ENCODE data around the gene TCEAL3.
"Not testable (repeated sequence)": the region's sequence is repeated elsewhere in the genome, so short reads cannot be mapped to it uniquely, and the experiment has no call there.

The TCEAL3 gene

DNA sequence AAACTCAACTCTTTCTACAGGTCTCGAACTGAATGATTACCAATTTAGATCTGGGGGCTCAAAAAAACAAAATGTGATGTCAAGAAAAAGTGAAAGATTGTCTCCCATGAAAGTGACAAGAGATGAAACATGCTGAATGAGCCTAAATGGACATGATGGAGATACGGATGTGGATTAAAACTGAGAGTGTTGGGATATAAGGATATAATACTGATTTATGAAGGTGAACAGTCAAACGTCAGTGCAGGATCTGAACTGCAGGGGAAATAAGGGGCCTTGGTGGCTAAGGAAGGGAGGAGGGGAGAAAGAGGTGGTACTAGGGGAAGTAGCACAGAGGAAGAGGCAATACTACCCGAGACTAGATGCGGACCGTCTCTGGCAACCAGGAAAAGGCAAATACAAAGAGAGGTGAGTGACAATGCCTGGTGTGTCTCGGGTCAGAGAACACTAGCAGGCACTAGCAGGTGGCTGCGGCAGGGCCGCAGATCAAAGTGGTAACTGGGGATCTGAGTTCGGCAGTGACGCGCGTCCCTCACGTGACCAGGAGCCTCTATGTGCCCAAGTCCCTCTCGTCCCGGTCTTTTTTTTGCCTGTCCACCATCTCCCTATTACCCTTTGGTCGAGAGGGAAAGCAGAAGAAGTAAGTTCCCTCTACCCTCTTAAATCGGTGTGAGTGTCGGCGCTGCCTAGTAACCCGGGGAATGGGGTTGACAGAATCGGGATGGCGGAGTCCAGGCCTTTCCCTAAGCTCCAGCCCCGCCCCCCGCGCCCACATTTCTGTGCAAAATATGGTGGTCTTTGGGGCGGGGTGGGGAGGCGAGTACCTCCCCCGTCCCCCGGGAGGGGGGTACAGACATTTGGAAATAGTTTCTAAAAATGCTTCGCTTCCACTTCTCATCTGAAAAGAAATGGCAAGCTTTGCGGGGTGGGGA, 20.9 kb downstream of the TCEAL3 start, which contains the start of gene TCEAL1:
TCEAL1 (plus strand) TSS at position 590 of the 932 bp plus-strand sequence. CDS start 942 bp downstream, outside the sequence.
- peak; percentile 37 for DNase-seq

GRCh38 chrX:103629318-103630170, 21.8 kb downstream of the TCEAL3 start:
- DNase-seq: no peak

- DNase-seq: no peak
Observed at GRCh38 chrX:103630171-103630511, 22.4 kb downstream of the TCEAL3 start.

DNA sequence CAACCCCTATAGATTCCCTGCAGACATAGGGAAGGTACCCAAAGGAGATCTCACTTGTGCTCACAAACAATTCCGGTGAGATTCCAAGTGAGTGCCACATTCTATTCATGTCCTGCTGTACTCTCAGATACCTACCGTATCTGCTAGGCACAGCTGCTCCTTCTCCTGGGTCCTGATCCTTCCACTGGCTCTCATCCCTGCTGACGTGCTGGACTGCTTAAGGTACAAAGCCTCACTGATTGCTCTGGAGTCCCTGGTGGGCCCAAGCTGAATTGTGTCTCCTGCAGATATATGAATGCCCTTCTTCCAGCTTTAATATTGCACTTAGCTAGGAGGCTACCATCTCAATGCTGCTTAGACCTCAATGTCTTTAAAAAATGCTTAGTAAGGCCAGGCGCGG, 23.4 kb downstream of the TCEAL3 start:
- no peak for DNase-seq

GRCh38 chrX:103635436-103635835, 27.7 kb downstream of the TCEAL3 start:
- no peak for DNase-seq

DNA sequence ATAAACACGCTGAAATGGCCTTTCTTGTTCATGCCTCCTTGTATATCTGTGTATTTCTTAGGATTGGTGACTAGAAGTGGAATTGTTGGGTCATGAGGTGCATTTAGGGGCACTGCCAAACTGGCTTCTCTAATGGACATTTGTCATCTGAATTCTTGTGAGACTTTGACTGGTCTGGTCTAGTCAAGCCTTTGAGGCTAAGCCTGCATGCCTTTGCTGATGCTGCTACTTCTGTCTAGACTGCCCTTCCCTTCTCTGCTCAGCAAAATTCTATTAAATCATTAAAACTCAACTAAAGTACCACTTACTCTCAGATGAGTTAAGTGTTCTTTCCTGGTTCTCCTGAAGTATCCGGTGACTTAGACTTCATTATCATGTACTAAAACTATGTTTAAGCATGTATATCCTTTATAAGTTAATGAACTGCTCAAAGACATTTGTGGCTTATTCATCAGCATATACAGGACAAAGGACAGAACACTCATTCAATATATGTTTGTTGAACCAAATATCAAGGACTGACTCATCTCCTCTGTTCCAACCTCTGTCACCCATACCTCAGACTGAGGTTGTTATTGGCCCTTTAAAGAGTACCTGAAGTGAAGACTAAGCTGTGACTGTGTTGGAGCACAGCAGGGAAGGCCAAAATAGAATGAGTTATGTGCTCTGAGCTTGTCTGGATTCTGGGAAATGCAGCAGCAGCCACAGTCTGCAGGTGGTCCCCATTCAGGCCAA, 30.0 kb downstream of the TCEAL3 start:
- DNase-seq: no peak

DNA sequence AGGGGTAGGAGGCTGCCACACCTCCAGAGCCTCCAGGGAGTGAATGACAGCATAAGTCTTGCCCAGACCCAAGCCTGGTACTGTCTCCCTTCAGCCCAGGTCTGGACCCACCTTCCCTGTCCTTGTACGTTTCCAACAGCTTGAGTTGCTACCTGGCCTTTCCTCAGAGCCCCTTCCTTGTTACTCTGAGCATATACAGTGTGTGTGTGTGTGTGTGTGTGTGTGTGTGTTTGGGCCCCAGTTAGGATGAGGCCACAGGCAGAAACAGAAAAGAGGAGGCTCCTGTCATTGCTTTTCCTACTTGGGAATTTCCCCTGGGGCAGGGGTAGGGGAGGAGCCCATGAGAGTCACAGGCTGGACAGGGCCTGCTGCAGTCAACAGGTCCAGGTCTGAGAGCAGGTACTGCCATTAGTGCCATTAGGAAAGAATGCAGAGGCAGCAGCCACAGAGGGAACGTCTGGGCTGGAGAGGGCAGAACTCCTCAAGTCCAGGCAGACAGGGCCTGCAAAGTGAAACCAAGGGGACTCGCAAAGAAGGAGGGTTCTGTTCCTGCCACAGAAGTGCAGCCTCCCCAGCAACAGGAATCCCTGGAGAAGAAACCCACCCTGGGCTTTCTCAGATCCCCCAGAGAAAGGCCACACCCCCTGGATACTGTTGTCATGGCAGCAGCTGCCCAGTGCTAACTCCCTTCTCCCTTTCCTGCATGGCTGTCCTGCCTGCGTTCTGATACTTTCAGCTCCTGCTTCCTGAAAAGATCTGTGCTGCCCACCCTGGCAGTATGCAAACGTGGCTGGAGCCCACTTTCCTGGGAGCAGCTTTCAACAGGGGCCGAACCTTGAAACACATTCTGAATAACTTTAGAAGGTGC, 30.9 kb downstream of the TCEAL3 start:
- not testable (repeated sequence) for DNase-seq

DNA sequence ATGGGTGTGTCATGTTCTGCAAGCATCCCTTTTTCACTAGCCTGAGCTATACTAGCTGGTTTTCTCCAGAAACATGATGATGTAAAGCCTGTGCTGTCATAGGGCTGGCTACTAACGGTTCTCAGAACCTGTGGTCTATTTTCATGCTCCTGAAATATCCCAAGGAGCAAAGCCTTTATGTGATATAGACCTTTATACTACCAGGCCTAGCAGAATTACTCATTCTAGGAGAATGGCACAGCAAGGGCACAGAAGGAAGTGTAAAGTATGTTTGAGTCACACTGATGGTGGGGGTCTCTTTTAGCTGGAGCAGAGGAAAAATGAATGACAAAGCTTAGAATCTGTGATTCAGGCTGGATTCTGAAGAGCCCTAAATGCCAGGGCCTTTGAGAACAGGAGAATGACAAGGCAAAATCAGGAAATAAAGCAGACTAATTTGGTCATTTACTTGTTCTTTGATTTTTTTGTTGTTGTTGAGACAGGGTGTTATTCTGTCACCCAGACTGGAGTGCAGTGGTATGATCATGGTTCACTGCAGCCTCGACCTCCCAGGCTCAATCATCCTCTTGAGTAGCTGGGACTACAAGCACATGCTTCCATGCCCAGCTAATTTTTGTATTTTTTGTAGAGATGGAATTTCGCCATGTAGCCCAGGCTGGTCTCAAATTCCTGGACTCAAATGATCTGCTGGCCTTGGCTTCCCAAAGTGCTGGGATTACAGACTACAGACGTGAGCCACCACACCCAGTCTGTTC, 32.8 kb downstream of the TCEAL3 start:
- no peak for DNase-seq

DNA sequence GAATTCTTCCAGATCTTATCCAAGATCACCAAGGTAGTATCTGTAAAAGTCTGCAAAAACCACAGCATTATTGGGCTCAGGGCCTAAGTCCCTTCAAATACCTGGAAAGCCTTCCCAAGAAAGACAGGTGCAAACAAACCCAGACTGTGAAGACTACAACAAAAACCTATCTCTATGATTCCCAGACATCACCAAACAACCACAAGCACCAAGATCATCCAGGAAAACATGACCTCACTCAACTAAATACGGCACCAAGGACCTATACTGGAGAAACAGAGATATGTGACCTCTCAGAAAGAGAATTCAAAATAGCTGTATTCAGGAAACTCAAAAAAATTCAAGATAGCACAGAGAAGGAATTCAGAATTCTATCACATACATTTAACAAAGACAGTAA, 36.4 kb downstream of the TCEAL3 start:
- no peak for DNase-seq

GRCh38 chrX:103647630-103648029, 39.9 kb downstream of the TCEAL3 start:
- no peak for DNase-seq

- no peak for DNase-seq
Observed at GRCh38 chrX:103651151-103651773, 43.5 kb downstream of the TCEAL3 start.

DNA sequence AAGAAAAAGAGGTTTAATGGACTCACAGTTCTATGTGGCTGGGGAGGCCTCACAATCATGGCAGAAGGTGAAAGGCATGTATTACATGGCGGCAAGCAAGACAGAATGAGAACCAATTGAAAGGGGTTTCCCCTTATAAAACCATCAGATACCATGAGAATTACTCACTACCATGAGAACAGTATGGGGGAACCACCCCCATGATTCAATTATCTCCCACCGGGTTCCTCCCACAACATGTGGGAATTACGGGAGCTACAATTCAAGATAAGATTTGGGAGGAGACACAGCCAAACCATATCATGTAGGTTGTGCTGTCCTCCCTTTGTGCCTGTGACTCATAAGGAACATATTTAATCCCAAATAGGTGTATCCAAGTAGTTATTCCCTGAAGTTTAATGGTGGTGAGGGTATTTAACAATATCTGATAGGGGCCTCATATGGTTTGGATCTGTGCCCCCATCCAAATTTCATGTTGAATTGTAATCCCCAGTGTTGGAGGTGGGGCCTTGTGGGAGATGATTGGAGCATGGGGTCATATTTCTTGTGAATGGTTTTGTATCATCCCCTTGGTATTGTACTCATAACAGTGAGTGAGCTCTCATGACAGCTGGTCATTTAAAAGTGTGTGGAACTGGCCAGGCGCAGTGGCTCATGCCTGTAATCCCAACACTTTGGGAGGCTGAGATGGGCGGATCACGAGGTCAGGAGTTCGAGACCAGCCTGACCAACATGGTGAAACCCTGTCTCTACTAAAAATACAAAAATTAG, 47.7 kb downstream of the TCEAL3 start:
- not testable (repeated sequence) for DNase-seq

DNA sequence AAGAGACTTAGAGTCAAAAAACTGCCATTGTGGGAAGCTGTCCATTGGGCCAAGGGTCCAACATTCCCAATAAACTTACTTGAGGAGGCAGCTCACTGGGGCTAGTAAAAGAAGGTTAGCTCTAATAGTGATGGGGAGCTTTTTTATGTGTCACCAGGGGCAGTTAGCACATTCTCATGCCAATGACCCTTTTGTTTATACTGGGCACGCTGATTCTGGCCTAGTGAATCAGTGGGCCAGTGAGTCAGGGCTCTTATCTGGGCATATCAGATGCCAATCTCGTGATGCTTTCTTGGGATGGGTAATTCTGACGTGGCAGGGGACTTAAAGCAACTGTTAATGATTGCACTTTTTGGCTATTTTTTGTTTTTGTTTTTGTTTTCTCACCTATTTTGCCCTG, 48.9 kb downstream of the TCEAL3 start:
- no peak for DNase-seq

GRCh38 chrX:103657066-103657465, 49.3 kb downstream of the TCEAL3 start:
- not testable (repeated sequence) for DNase-seq

GRCh38 chrX:103658681-103659433, 51.1 kb downstream of the TCEAL3 start:
- no peak for DNase-seq

DNA sequence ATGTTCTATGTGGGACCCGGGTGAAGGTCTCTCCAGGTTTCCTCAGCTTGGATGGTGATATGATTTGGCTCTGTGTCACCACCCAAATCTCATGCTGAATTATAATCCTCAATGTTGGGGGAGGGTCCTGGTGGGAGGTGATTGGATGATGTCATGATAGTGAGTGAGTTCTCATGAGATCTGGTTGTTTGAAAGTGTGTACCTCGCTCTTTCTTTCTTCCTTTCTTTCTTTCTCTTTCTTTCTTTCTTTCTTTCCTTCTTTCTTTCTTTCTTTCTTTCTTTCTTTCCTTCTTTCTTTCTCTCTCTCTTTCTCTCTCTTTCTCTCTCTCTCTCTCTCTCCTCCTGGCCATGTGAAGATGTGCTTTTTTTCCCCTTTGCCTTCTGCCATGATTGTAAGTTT, 51.7 kb downstream of the TCEAL3 start:
- DNase-seq: not testable (repeated sequence)

All from activated CD4-positive, alpha-beta T cell treated with anti-CD3 and anti-CD28 coated beads, Interleukin-2, amount 50 U/mL, for 16 hours (primary cell).